GM04504 (cell line): Measurements from ENCODE around the gene RPL34.
"Not testable (repeated sequence)": the region's sequence is repeated elsewhere in the genome, so short reads cannot be mapped to it uniquely, and the experiment has no call there.

Experiments
- DNase-seq: peaks from one replicate; pipeline ENCODE4 v3.0.0-alpha.2; 2012; ENCODE audit warnings: low read depth

The RPL34 gene

GRCh38 chr4:108620101-108620932, at the start of gene RPL34:
Gene RPL34, plus strand, starts transcription at chr4:108620576. Its CDS starts 1,384 bp downstream, at chr4:108621960.
- peak; percentile 96 for DNase-seq

- DNase-seq: peak; percentile 55
These were observed 49.3 kb upstream of the RPL34 start for GRCh38 chr4:108570993-108571569.

DNA sequence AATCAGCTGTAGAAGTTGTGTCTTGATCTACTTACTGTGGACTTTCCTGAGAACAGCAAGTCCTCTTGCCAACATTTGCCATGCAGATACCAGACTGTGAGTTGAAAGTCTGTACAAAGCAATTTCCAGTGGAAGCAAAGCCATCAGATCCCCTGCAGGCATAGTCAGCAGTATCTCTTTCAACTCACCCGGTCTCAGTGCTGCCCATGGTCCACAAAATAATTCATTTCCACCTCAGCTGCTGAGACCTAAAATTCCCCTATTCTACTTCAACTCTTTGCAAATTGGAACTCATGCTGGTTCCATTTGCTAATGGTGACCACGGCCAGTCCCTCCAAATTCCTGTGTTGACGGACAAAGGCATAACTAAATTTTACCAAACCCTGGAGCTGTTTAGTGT, 46.0 kb upstream of the RPL34 start:
- DNase-seq: no peak

- no peak for DNase-seq
These were observed 39.3 kb upstream of the RPL34 start for GRCh38 chr4:108581083-108581482.

DNA sequence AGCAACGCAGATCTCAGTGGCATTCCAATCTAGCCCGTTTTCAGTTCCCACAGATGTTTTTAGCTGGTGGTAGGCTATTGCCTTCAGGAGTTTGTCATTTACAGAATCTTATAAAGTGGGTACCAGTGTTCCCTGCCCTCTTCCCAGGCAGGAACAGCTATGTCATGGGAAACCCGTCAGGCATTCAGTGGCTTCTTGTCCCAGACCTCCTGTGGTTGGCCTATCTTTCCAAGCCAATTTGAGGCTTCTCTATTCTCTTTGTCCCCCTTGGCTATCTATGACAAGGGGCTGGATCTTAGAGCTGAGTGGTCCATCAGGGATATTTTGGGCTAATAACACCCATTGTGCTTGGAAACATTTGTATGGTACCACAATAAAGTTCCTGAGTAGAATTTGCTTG, 33.6 kb upstream of the RPL34 start:
- DNase-seq: no peak

DNA sequence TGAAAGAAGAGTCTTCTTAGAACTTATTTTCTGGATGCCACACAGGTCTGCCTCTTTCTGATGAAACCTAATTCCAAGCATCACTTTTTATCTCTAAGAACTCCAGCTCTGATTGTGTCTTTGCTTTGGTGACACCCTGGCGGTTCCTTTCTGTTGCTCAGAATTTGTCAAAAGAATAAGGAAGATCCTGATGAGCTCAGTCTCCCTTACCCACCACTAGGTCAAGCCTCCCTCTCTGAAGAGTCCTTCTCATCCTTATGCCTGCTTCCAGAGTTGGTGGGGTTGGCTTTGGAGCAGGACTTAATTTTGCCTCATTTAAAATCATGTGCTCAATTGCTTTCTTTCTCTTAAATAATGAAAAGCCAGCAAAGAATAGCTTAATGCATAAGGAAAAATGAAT, 31.5 kb upstream of the RPL34 start:
- DNase-seq: no peak

DNA sequence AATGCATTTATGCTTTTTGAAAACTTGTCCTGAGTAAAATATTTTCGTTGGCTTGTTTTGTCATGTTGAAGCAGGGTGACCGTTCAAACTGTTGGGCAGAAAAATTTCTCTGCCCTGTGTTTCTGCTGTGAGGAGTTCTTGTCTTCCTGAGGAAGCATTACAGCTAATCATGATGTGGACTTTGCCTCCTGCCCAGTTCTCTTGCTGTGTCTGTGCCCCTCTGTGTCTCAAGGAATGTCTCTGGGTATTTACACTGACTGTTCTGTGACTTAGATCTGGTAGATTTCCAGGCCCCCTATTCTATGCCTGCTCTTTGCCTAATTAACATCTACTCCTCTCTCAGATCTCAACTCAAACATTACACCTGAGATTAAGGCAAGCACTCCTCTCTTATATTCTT, 30.4 kb upstream of the RPL34 start:
- no peak for DNase-seq

- peak; percentile 15 for DNase-seq
These were observed 29.6 kb upstream of the RPL34 start for GRCh38 chr4:108590776-108591175.

- no peak for DNase-seq
These were observed 27.7 kb upstream of the RPL34 start for GRCh38 chr4:108592674-108592986.

DNA sequence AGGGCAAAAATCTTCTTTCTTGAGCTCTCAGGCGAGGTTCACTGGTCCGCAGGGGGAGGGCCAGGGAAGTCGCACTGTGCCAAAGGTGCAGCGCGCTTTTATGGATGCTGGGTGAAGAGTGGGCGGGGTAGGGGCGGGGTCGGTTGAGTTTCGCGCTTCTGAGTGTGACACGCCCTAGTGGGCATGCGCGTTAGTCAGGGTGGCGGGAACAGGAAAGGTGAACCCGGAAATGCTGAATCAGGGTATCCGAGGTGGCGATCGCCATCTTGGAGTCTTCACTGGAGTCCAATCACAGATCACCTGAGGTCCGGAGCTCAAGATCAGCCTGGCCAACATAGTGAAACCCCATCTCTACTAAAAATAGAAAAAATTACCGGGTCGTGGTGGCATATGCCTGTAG, 26.1 kb upstream of the RPL34 start:
- DNase-seq: not testable (repeated sequence)

GRCh38 chr4:108596344-108596743, 24.0 kb upstream of the RPL34 start:
- DNase-seq: no peak

DNA sequence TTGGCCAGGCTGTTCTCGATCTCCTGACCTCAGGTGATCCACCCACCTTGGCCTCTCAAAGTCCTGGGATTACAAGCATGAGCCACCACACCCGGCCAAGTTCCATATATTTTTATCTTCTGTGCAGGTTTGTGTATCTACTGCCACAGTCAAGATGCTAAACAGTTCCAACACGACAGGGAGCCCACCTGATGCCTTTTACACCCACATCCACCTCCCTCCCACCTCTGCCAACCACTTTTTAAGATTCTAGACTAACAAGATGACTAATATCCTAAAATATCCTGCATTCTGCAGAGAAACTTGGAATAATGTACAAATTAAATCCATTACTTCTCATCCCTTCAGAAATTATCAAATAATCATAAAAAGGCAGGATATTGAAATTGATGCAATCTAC, 19.3 kb upstream of the RPL34 start:
- DNase-seq: no peak

DNA sequence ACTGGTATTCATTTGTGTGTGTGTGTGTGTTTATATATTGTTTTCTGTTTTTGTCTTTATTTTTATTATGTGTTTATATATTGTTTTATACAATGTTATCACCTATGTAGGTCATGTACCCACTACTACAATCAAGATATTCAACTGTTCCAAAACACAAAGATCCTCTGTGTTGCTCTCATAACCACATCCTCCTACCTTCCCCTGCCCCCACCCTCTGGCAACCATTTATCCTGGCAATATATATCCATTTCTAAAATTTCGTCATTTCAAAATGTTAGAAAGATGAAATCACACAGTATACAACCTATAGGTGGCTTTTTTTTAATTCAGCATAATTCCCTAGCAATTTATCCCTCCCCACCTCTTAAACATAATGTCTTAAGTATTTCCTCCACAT, 18.8 kb upstream of the RPL34 start:
- no peak for DNase-seq

- DNase-seq: no peak
These were observed 18.2 kb upstream of the RPL34 start for GRCh38 chr4:108602163-108602562.

- DNase-seq: no peak
These were observed 13.1 kb upstream of the RPL34 start for GRCh38 chr4:108607079-108607815.

GRCh38 chr4:108611365-108611764, 9.0 kb upstream of the RPL34 start:
- DNase-seq: no peak

DNA sequence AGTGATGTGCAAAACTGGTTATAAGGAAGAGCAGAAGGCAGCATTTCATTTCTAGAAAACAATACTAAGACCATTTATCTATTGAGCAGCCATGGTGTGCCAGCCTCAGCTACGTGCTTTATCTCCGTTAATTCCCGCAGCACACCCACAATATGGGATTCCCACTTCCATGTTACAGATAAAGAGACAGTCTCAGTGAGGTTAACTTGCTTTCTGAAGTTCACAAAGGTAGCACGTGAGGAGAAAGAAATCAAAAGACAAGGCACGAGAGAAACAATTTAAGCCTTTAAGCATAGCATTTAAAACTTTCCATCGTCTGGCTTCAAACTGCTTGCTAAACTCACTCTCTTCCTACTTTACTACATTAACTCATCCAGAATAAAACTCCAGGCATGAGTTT, 8.0 kb upstream of the RPL34 start:
- no peak for DNase-seq

DNA sequence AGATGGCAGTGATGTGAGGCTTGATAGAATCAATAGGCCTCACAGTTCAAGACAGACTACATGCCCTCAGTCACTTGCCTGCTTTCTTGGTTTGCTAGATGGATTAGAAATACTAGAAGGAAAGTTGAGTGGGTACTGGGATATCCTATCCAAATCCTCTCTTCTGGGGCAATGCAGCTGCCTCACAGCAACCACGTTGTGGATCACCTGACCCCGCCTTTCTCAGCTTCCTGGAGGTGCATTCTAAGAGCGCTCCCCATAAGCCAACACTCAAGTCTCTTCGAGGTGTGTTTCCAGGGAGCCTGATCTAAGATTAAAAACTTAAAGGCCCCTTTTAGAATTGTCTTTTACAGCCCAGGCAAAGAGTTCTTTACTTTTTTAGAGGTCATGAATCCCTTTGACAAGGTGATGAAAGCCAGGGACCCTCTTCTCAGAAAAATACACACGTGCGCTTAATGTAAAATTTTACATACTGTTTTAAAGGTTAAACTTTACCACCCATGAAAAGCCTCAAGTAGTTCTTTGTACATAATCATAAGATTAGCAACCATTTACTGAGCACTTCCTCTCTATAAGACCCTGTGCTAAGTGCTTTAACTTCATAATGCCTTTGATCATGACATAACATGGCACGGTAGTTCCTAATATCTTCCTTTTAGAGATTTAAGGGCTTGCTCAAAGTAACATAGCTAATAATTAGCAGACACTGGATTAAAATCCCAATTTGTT, 840 bp upstream of the RPL34 start:
- DNase-seq: no peak

GRCh38 chr4:108620933-108621905, 843 bp downstream of the RPL34 start:
- DNase-seq: no peak

- DNase-seq: no peak
These were observed 1.6 kb downstream of the RPL34 start for GRCh38 chr4:108622022-108622421.

GRCh38 chr4:108622828-108623227, 2.5 kb downstream of the RPL34 start:
- DNase-seq: no peak
